ENCODE data around the gene SV2B. TPM values are rescaled to one million over a fixed set of nuclear protein-coding genes. Genes with fewer than 3 reads are reported as not detected.

SV2B gene
- total RNA-seq, 4 donors from 2014 or later, result 1.4 to 6.4 (median 2.2) TPM

GRCh38 chr15:91249591-91249990 lies 149.5 kb downstream of the SV2B start:
- TF ChIP-seq, protein P1, sequence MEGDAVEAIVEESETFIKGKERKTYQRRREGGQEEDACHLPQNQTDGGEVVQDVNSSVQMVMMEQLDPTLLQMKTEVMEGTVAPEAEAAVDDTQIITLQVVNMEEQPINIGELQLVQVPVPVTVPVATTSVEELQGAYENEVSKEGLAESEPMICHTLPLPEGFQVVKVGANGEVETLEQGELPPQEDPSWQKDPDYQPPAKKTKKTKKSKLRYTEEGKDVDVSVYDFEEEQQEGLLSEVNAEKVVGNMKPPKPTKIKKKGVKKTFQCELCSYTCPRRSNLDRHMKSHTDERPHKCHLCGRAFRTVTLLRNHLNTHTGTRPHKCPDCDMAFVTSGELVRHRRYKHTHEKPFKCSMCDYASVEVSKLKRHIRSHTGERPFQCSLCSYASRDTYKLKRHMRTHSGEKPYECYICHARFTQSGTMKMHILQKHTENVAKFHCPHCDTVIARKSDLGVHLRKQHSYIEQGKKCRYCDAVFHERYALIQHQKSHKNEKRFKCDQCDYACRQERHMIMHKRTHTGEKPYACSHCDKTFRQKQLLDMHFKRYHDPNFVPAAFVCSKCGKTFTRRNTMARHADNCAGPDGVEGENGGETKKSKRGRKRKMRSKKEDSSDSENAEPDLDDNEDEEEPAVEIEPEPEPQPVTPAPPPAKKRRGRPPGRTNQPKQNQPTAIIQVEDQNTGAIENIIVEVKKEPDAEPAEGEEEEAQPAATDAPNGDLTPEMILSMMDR (IDR thresholded peaks at IDR 0.05; ENCODE audit: low read depth), result no peak

DNA sequence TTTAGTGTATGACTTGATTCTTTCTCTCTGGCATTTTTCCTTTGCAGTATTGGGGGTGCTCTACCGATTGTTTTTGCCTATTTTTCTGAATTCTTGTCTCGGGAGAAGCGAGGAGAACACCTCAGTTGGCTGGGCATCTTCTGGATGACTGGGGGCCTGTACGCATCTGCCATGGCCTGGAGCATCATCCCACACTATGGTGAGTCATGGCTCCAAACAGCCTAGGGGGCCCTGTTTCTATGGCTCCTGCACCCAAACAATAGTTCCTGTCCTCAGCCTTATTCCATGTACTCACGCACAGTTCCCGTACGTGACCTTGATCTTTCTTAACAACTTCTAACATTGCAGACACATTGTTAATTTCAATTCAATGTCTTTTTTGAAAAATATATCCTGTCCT lies 152.3 kb downstream of the SV2B start:
- TF ChIP-seq, protein P1 (IDR thresholded peaks at IDR 0.05; ENCODE audit: low read depth), result no peak

GRCh38 chr15:91252756-91253155 lies 152.7 kb downstream of the SV2B start:
- TF ChIP-seq, protein P1 (IDR thresholded peaks at IDR 0.05; ENCODE audit: low read depth), result no peak

DNA sequence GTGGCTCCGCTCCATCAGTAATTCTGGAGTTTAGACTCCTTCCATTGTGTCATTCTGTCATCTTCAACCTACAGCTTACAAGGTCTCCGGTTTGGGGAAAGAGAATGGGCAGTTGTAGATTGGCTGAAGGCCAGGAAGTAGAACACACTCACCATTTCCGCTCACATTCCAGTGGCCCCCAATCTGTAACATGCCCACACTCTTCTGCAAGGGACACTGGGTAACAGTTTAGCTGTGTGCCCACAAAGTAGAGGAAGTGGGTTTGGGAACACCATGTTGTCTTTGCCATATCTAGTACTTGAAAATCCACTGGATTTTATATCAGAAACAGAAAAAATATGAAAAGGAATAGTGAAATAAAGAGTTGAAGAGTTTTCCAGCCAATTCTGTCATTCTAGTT lies 153.5 kb downstream of the SV2B start:
- TF ChIP-seq, protein P1 (IDR thresholded peaks at IDR 0.05; ENCODE audit: low read depth), result no peak

- TF ChIP-seq, protein P1 (IDR thresholded peaks at IDR 0.05; ENCODE audit: low read depth), result no peak
Measured at GRCh38 chr15:91254766-91255165, 154.7 kb downstream of the SV2B start.

DNA sequence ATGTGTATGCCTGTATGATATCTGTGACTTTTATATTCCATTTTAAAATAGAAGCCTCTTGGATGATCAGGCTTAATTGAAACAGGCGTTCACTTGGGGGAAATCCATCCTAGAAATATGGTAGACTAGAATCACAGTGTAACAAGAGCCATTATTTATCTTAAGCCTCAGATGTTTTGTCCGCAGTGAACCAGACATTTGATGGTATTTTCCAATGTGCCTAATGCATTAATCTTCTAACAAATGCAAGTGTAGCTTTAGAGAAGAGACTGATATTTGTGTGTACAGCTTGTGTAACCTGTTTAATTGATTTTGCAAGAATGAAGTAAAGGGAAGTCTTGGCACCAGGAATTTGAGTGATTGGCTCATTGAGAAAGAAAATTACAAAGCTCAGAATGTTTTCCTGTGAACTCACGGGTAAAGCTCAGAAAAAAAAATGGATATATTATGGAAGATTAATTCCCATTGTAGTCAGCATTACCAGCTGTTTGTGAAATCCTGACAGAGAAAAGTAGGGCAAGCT lies 155.7 kb downstream of the SV2B start:
- TF ChIP-seq, protein P1 (IDR thresholded peaks at IDR 0.05; ENCODE audit: low read depth), result no peak

- TF ChIP-seq, protein P1 (IDR thresholded peaks at IDR 0.05; ENCODE audit: low read depth), result no peak
Measured at GRCh38 chr15:91257746-91258414, 157.8 kb downstream of the SV2B start.

All from subcutaneous adipose tissue (tissue), 4 donors.